ENCODE results near the gene PTPN6. TPM values are rescaled to one million over a fixed set of nuclear protein-coding genes. Genes with fewer than 3 reads are reported as not detected.

Gene PTPN6
- total RNA-seq, 1 experiment from 2014 or later, result 19.8 TPM

DNA sequence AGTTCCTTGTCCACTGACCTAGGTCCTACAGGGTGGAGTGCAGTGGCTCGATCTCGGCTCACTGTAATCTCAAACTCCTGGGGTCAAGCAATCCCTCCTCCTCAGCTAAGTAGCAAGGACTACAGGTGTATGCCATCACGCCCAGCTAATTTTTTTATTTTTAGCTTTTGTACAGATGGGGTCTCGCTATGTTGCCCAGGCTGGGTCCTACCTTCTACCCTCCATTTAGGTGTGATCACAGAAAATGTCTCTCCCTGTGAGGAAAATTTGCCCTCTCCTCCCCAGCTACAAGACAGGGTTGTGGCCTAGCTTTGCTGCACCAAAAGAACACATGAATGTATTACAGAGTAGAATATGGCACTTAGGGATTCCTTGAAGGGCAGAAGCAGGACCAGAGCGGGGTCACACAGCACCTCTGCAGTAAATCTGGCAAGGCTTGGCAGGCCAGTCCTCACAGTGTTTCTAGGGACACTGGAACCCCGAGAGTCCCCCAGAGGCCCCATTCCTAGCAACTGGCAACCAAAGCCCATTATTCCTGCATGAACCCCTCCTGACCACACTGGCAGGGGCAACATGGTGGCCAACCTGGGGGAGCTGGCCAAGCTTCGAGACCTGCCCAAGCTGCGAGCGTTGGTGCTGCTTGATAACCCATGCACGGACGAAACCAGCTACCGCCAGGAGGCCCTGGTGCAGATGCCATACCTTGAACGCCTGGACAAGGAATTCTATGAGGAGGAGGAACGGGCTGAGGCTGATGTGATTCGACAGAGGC is 38.8 kb upstream of the PTPN6 start:
- Histone ChIP-seq H2BK5ac (ENCODE audit: insufficient read length, low read length) (no peak overlapping the region), H2BK20ac (ENCODE audit: low read depth, low read length, poor library complexity, severe bottlenecking) (no peak overlapping the region), H3K9ac (ENCODE audit: extremely low read depth, insufficient read length, low read length) (no peak overlapping the region), H4K8ac (replicated peaks; ENCODE audit: insufficient read length, low read depth, low read length) (no peak overlapping the region), H2BK12ac (ENCODE audit: insufficient read length, low read depth, low read length) (no peak overlapping the region), H3K9me3 (ENCODE audit: control insufficient read depth, low read depth, low read length) (no peaks in the 10 kb centered on the region), H3K4me1 (ENCODE audit: insufficient read depth, low read length) (no peaks in the 10 kb centered on the region; the same call in 1 of the 2 replicates), H2AK5ac (ENCODE audit: insufficient read length, low read length) (no peak overlapping the region), H3K56ac (ENCODE audit: insufficient read length, low read depth, low read length) (no peak overlapping the region), H4K5ac (ENCODE audit: insufficient read length, low read depth, low read length) (no peak overlapping the region), H3K14ac (ENCODE audit: insufficient read depth, low read length) (no peak overlapping the region), H3K4me2 (ENCODE audit: insufficient read depth, insufficient read length, low read length) (no peak overlapping the region), H4K91ac (ENCODE audit: insufficient read length, low read depth, low read length) (no peak overlapping the region), H3T11ph (ENCODE audit: low read length) (no peak overlapping the region), H3K27ac (ENCODE audit: insufficient read length, low read depth, low read length) (no peak overlapping the region), H3K18ac (ENCODE audit: insufficient read length, low read depth, low read length) (no peak overlapping the region), H2BK120ac (ENCODE audit: low read depth, low read length, poor library complexity, severe bottlenecking) (no peak overlapping the region), H3K27me3 (ENCODE audit: insufficient read depth, low read length) (no peaks in the 10 kb centered on the region; the same call in 1 of the 2 replicates), H3K23ac (ENCODE audit: insufficient read length, low read depth, low read length) (no peak overlapping the region), H3K4ac (ENCODE audit: low read depth, low read length) (no peak overlapping the region), H2BK15ac (ENCODE audit: low read depth, low read length) (no peak overlapping the region), H3K79me2 (ENCODE audit: insufficient read depth, low read length) (no peaks in the 10 kb centered on the region), H4K20me1 (ENCODE audit: control insufficient read depth, insufficient read depth, insufficient read length) (no peaks in the 10 kb centered on the region), H3K79me1 (ENCODE audit: insufficient read depth, low read depth, low read length, poor library complexity, severe bottlenecking) (peaks cover 6% of the 10 kb centered on the region), H3K23me2 (ENCODE audit: insufficient read length, low read depth, low read length, poor library complexity, severe bottlenecking) (peaks cover 16% of the 10 kb centered on the region), H2AFZ (ENCODE audit: low read length) (no peak overlapping the region)
- Mint-ChIP-seq H3K36me3 (ENCODE audit: insufficient read depth in 1 of 3, low read depth in 3 of 3) (peaks cover 7 to 18% (median 17%) of the 10 kb centered on the region in 3 experiments), H3K4me1 (peaks cover 22 to 40% of the 10 kb centered on the region in 2 experiments), H3K27me3 (ENCODE audit: low read depth) (peaks cover 24% of the 10 kb centered on the region), H3K27ac (no peak overlapping the region), H3K4me3 (0 out of 5 replicates have a peak overlapping the region, but pooled peaks of 1 of the 2 experiments have one; percentile 62), H3K9me3 (no peaks in the 10 kb centered on the region)
- DNase-seq, result no peak
- TF ChIP-seq, protein P1, sequence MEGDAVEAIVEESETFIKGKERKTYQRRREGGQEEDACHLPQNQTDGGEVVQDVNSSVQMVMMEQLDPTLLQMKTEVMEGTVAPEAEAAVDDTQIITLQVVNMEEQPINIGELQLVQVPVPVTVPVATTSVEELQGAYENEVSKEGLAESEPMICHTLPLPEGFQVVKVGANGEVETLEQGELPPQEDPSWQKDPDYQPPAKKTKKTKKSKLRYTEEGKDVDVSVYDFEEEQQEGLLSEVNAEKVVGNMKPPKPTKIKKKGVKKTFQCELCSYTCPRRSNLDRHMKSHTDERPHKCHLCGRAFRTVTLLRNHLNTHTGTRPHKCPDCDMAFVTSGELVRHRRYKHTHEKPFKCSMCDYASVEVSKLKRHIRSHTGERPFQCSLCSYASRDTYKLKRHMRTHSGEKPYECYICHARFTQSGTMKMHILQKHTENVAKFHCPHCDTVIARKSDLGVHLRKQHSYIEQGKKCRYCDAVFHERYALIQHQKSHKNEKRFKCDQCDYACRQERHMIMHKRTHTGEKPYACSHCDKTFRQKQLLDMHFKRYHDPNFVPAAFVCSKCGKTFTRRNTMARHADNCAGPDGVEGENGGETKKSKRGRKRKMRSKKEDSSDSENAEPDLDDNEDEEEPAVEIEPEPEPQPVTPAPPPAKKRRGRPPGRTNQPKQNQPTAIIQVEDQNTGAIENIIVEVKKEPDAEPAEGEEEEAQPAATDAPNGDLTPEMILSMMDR (conservative IDR thresholded peaks at IDR 0.05), result no peak
- WGBS (ENCODE audit: extremely low coverage, insufficient read length, low lambda C conversion rate), result no CpG with 5 or more reads among the region's 15 CpGs

All from H9 (cell line).